ENCODE results near the gene PSME2. TPM values are rescaled to one million over a fixed set of nuclear protein-coding genes. Genes with fewer than 3 reads are reported as not detected.
A peak's percentile ranks its signal among the peaks of the same experiment; 100 is the strongest.

Gene PSME2
- total and polyA plus RNA-seq, 2 of the 13 experiments (the other 11 are each of a cell fraction or from before 2014, with no cell fraction given) = 332 to 716 TPM

DNA sequence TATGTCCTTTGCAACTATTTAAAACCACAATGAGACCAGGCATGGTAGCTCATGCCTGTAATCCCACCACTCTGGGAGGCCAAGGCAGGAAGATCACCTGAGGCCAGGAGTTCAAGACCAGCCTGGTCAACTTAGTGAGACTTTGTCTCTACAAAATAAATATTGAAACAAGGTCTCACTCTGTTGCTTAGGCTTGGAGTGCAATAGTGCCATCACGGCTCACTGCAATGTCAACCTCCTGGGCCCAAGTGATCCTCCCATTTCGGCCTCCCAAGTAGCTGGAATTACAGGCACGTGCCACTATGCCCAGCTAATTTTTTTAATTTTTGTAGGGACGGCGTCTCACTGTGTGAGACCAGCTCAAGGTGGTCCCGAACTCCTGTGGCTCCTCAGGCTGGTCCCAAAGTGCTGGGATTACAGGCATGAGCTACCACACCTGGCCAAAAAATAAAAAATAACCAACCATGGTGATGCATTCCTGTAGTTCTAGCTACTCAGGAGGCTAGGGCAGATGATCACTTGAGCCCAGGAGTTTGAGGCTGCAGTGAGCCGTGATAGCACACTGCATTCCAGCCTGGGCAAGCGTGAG lies 16.9 kb downstream of the PSME2 start (continued):
- TF ChIP-seq, protein P1, sequence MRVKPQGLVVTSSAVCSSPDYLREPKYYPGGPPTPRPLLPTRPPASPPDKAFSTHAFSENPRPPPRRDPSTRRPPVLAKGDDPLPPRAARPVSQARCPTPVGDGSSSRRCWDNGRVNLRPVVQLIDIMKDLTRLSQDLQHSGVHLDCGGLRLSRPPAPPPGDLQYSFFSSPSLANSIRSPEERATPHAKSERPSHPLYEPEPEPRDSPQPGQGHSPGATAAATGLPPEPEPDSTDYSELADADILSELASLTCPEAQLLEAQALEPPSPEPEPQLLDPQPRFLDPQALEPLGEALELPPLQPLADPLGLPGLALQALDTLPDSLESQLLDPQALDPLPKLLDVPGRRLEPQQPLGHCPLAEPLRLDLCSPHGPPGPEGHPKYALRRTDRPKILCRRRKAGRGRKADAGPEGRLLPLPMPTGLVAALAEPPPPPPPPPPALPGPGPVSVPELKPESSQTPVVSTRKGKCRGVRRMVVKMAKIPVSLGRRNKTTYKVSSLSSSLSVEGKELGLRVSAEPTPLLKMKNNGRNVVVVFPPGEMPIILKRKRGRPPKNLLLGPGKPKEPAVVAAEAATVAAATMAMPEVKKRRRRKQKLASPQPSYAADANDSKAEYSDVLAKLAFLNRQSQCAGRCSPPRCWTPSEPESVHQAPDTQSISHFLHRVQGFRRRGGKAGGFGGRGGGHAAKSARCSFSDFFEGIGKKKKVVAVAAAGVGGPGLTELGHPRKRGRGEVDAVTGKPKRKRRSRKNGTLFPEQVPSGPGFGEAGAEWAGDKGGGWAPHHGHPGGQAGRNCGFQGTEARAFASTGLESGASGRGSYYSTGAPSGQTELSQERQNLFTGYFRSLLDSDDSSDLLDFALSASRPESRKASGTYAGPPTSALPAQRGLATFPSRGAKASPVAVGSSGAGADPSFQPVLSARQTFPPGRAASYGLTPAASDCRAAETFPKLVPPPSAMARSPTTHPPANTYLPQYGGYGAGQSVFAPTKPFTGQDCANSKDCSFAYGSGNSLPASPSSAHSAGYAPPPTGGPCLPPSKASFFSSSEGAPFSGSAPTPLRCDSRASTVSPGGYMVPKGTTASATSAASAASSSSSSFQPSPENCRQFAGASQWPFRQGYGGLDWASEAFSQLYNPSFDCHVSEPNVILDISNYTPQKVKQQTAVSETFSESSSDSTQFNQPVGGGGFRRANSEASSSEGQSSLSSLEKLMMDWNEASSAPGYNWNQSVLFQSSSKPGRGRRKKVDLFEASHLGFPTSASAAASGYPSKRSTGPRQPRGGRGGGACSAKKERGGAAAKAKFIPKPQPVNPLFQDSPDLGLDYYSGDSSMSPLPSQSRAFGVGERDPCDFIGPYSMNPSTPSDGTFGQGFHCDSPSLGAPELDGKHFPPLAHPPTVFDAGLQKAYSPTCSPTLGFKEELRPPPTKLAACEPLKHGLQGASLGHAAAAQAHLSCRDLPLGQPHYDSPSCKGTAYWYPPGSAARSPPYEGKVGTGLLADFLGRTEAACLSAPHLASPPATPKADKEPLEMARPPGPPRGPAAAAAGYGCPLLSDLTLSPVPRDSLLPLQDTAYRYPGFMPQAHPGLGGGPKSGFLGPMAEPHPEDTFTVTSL (CRISPR knock-in tag; IDR thresholded peaks at IDR 0.05; ENCODE audit: borderline replicate concordance) = no peak
- no peak for TF ChIP-seq KDM5A (IDR thresholded peaks at IDR 0.05; ENCODE audit: borderline replicate concordance, low read length)
- TF ChIP-seq, protein P2, sequence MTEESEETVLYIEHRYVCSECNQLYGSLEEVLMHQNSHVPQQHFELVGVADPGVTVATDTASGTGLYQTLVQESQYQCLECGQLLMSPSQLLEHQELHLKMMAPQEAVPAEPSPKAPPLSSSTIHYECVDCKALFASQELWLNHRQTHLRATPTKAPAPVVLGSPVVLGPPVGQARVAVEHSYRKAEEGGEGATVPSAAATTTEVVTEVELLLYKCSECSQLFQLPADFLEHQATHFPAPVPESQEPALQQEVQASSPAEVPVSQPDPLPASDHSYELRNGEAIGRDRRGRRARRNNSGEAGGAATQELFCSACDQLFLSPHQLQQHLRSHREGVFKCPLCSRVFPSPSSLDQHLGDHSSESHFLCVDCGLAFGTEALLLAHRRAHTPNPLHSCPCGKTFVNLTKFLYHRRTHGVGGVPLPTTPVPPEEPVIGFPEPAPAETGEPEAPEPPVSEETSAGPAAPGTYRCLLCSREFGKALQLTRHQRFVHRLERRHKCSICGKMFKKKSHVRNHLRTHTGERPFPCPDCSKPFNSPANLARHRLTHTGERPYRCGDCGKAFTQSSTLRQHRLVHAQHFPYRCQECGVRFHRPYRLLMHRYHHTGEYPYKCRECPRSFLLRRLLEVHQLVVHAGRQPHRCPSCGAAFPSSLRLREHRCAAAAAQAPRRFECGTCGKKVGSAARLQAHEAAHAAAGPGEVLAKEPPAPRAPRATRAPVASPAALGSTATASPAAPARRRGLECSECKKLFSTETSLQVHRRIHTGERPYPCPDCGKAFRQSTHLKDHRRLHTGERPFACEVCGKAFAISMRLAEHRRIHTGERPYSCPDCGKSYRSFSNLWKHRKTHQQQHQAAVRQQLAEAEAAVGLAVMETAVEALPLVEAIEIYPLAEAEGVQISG (CRISPR knock-in tag; IDR thresholded peaks at IDR 0.05) = peak; percentile 37
- TF ChIP-seq ZNF383 (CRISPR knock-in tag; IDR thresholded peaks at IDR 0.05; ENCODE audit: borderline replicate concordance) = no peak
- TF ChIP-seq, protein P3, sequence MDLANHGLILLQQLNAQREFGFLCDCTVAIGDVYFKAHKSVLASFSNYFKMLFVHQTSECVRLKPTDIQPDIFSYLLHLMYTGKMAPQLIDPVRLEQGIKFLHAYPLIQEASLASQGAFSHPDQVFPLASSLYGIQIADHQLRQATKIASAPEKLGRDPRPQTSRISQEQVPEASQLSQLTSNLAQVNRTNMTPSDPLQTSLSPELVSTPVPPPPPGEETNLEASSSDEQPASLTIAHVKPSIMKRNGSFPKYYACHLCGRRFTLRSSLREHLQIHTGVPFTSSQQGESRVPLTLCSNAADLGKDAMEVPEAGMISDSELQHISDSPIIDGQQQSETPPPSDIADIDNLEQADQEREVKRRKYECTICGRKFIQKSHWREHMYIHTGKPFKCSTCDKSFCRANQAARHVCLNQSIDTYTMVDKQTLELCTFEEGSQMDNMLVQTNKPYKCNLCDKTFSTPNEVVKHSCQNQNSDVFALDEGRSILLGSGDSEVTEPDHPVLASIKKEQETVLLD (CRISPR knock-in tag; IDR thresholded peaks at IDR 0.05; ENCODE audit: low read depth) = no peak
- peak; percentile 42; the same call in 1 of the 2 replicates for TF ChIP-seq SALL1 (CRISPR knock-in tag; IDR thresholded peaks at IDR 0.05)
- TF ChIP-seq ZNF274 (CRISPR knock-in tag; IDR thresholded peaks at IDR 0.05) = no peak
- TF ChIP-seq SRY (CRISPR knock-in tag; IDR thresholded peaks at IDR 0.05) = no peak
- no peak for TF ChIP-seq GPN1 (CRISPR knock-in tag; IDR thresholded peaks at IDR 0.05; ENCODE audit: borderline replicate concordance)
- TF ChIP-seq HDAC6 (IDR thresholded peaks at IDR 0.05; ENCODE audit: low read depth, low read length) = no peak
- no peak for TF ChIP-seq ZNF883 (CRISPR knock-in tag; IDR thresholded peaks at IDR 0.05; ENCODE audit: not compliant biosample characterization)
- no peak for TF ChIP-seq ZNF468 (CRISPR knock-in tag; IDR thresholded peaks at IDR 0.05)
- no peak for TF ChIP-seq TBL1XR1 (IDR thresholded peaks at IDR 0.05; ENCODE audit: borderline replicate concordance, low read length, partially characterized antibody)
- TF ChIP-seq, protein P4, sequence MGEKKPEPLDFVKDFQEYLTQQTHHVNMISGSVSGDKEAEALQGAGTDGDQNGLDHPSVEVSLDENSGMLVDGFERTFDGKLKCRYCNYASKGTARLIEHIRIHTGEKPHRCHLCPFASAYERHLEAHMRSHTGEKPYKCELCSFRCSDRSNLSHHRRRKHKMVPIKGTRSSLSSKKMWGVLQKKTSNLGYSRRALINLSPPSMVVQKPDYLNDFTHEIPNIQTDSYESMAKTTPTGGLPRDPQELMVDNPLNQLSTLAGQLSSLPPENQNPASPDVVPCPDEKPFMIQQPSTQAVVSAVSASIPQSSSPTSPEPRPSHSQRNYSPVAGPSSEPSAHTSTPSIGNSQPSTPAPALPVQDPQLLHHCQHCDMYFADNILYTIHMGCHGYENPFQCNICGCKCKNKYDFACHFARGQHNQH (CRISPR knock-in tag; IDR thresholded peaks at IDR 0.05) = no peak
- TF ChIP-seq ZNF569 (CRISPR knock-in tag; IDR thresholded peaks at IDR 0.05; ENCODE audit: borderline replicate concordance) = no peak
- TF ChIP-seq ZNF343 (CRISPR knock-in tag; IDR thresholded peaks at IDR 0.05) = no peak
- 0 out of 2 replicates have a peak, but pooled peaks have one; percentile 14 for TF ChIP-seq MEF2D (CRISPR knock-in tag; IDR thresholded peaks at IDR 0.05)
